ENCODE results near the gene TCTN1. TPM values are rescaled to one million over a fixed set of nuclear protein-coding genes. Genes with fewer than 3 reads are reported as not detected.

Gene TCTN1
- total and polyA plus RNA-seq, 2 donors (not counting 1 experiment from before 2014, with no cell fraction given): 49.1 to 69.8 TPM

DNA sequence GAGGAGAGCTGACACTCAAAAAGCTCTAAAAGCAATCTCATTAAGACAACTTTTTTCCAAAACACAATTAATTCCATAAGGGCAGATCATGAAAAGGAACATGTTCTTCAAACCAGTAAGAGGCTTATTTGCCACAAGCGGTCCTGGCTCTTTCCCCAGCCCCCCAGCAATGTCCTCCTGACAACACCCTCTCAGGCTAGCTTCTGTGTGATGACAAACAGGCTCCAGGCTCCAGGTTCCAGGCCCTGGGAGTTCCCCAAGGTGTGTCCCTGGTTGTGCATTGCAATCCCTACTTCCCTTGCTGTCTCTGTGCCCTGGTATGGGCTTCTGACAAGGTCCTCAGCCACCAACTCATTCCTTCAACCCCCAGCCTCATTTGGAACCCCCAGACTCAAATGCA lies 66.1 kb downstream of the TCTN1 start:
- CTCF ChIA-PET: interaction anchor here (1.0 to 1.5 kb wide), 3 partner anchors 21 to 60 kb away, joined by 3 to 5 read pairs (median 3); no protein-coding TSS in a partner anchor
- DNase-seq (no peak), ATAC-seq (ENCODE audit: low read depth) (no peak)
- H3K27ac Mint-ChIP-seq: peak overlapping the region; percentile 90
- Histone ChIP-seq H2AFZ (ENCODE audit: insufficient read depth, low read depth, low read length, poor library complexity, severe bottlenecking) (no peak overlapping the region), H3K36me3 (replicated peaks in 1 of 2; ENCODE audit: control extremely low read depth in 1 of 2, control insufficient read depth in 1 of 2, extremely low read depth in 1 of 2, insufficient read depth in 2 of 2, low read length in 1 of 2) (peaks cover 8 to 77% of the 10 kb centered on the region in 2 experiments), H4K20me1 (ENCODE audit: control insufficient read depth, insufficient read depth, low read length, poor library complexity, severe bottlenecking) (peaks cover 38% of the 10 kb centered on the region), H3K4me3 (ENCODE audit: control extremely low read depth in 1 of 5, extremely low read depth in 1 of 5, insufficient read depth in 1 of 5, low read depth in 2 of 5, low read length in 4 of 5) (peak overlapping the region in 3 of 5 experiments; percentile 8 to 36 (median 9)), H3K4me1 (ENCODE audit: control insufficient read depth in 2 of 2, insufficient read depth in 2 of 2, low read length in 2 of 2) (peaks cover 89 to 100% of the 10 kb centered on the region in 2 donors), H3K9me3 (ENCODE audit: control extremely low read depth in 1 of 3, control insufficient read depth in 2 of 3, insufficient read depth in 1 of 3, low read length in 2 of 3) (peaks cover 0 to 4% (median 0%) of the 10 kb centered on the region in 3 donors), H3K27ac (ENCODE audit: low read length in 2 of 2) (peak overlapping the region; percentile 28 to 82), H3K9ac (ENCODE audit: low read length) (peak overlapping the region; percentile 25), H3K4me2 (replicated peaks; ENCODE audit: low read depth, low read length, poor library complexity, severe bottlenecking) (peak overlapping the region; percentile 71), H3K27me3 (replicated peaks in 1 of 4; ENCODE audit: control extremely low read depth in 1 of 4, control insufficient read depth in 3 of 4, insufficient read depth in 4 of 4, low read length in 3 of 4) (no peaks in the 10 kb centered on the region), H3K79me2 (ENCODE audit: control insufficient read depth, insufficient read depth, low read length) (peaks cover 92% of the 10 kb centered on the region)
- TF ChIP-seq, protein P1, sequence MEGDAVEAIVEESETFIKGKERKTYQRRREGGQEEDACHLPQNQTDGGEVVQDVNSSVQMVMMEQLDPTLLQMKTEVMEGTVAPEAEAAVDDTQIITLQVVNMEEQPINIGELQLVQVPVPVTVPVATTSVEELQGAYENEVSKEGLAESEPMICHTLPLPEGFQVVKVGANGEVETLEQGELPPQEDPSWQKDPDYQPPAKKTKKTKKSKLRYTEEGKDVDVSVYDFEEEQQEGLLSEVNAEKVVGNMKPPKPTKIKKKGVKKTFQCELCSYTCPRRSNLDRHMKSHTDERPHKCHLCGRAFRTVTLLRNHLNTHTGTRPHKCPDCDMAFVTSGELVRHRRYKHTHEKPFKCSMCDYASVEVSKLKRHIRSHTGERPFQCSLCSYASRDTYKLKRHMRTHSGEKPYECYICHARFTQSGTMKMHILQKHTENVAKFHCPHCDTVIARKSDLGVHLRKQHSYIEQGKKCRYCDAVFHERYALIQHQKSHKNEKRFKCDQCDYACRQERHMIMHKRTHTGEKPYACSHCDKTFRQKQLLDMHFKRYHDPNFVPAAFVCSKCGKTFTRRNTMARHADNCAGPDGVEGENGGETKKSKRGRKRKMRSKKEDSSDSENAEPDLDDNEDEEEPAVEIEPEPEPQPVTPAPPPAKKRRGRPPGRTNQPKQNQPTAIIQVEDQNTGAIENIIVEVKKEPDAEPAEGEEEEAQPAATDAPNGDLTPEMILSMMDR (IDR thresholded peaks at IDR 0.05): no peak
- TF ChIP-seq EZH2 (IDR thresholded peaks at IDR 0.05; ENCODE audit: borderline replicate concordance, insufficient read depth, low read depth, low read length, poor library complexity, severe bottlenecking): no peak
- H3K4me3 Mint-ChIP-seq: peak overlapping the region; percentile 74
- H3K4me1 Mint-ChIP-seq: peaks cover 83% of the 10 kb centered on the region
- H3K27me3 Mint-ChIP-seq: no peaks in the 10 kb centered on the region
- WGBS (ENCODE audit: insufficient coverage): 80% methylated on average over 1 of the region's 1 CpG
- intact Hi-C loops (cut with micrococcal nuclease): no loop called here
- no peaks in the 10 kb centered on the region for H3K9me3 Mint-ChIP-seq (ENCODE audit: insufficient read depth)
- POLR2A ChIA-PET: interaction anchor here (0.7 to 3.5 kb wide), 2 partner anchors 12 to 150 kb away, joined by 3 to 12 read pairs; no protein-coding TSS in a partner anchor

DNA sequence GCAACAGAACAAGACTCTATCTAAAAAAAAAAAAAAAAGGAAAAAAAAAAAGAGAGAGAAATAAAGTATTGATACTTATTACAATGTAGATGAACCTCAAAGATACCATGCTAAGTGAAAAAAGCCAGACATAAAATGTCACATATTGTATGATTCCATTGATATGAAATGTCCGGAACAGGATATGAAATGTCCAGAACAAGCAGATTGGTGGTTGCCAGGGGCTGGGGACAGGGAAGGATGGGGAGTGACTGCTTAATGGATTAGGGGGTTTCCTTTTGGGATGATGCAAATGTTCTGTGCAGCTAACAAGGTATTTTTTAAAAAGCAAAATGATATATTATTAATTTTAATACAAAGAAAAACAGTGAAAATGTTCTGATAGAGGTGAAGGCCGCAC lies 70.0 kb downstream of the TCTN1 start:
- Mint-ChIP-seq H3K4me3 (peak overlapping the region; percentile 99), H3K27me3 (no peaks in the 10 kb centered on the region), H3K9me3 (ENCODE audit: insufficient read depth) (no peaks in the 10 kb centered on the region), H3K27ac (peak overlapping the region; percentile 84), H3K4me1 (peaks cover 78% of the 10 kb centered on the region)
- peaks cover 99% of the 10 kb centered on the region for H3K79me2 ChIP-seq (ENCODE audit: control insufficient read depth, insufficient read depth, low read length)
- H2AFZ ChIP-seq (ENCODE audit: insufficient read depth, low read depth, low read length, poor library complexity, severe bottlenecking): no peak overlapping the region
- peak overlapping the region in 3 of 5 experiments; percentile 72 to 92 (median 83) for H3K4me3 ChIP-seq (ENCODE audit: control extremely low read depth in 1 of 5, extremely low read depth in 1 of 5, insufficient read depth in 1 of 5, low read depth in 2 of 5, low read length in 4 of 5)
- no peak overlapping the region for H3K9ac ChIP-seq (ENCODE audit: low read length)
- H3K9me3 ChIP-seq (ENCODE audit: control extremely low read depth in 1 of 3, control insufficient read depth in 2 of 3, insufficient read depth in 1 of 3, low read length in 2 of 3): peaks cover 0 to 3% (median 0%) of the 10 kb centered on the region in 3 donors
- H3K27ac ChIP-seq (ENCODE audit: low read length in 2 of 2): peak overlapping the region in 1 of 2 donors; percentile 68
- CTCF ChIA-PET: interaction anchor here (1.0 to 1.2 kb wide), 2 partner anchors 68 to 234 kb away, joined by 3 read pairs; partner anchors contain the start of gene ARPC3
- POLR2A ChIA-PET: interaction anchor here (0.6 to 0.9 kb wide), 5 partner anchors 9 to 74 kb away, joined by 3 to 9 read pairs (median 4); no protein-coding TSS in a partner anchor
- peak overlapping the region; percentile 83 for H3K4me2 ChIP-seq (replicated peaks; ENCODE audit: low read depth, low read length, poor library complexity, severe bottlenecking)
- H3K27me3 ChIP-seq (replicated peaks in 1 of 4; ENCODE audit: control extremely low read depth in 1 of 4, control insufficient read depth in 3 of 4, insufficient read depth in 4 of 4, low read length in 3 of 4): no peaks in the 10 kb centered on the region
- H4K20me1 ChIP-seq (ENCODE audit: control insufficient read depth, insufficient read depth, low read length, poor library complexity, severe bottlenecking): peaks cover 76% of the 10 kb centered on the region
- TF ChIP-seq EZH2 (IDR thresholded peaks at IDR 0.05; ENCODE audit: borderline replicate concordance, insufficient read depth, low read depth, low read length, poor library complexity, severe bottlenecking): no peak
- TF ChIP-seq, protein P1 (IDR thresholded peaks at IDR 0.05): no peak
- 100% methylated on average over 1 of the region's 2 CpGs for WGBS (ENCODE audit: insufficient coverage)
- no peak for DNase-seq
- intact Hi-C loops (cut with micrococcal nuclease): no loop called here
- H3K36me3 ChIP-seq (replicated peaks in 1 of 2; ENCODE audit: control extremely low read depth in 1 of 2, control insufficient read depth in 1 of 2, extremely low read depth in 1 of 2, insufficient read depth in 2 of 2, low read length in 1 of 2): peaks cover 4 to 83% of the 10 kb centered on the region in 2 experiments
- no peak for ATAC-seq (ENCODE audit: low read depth)
- H3K4me1 ChIP-seq (ENCODE audit: control insufficient read depth in 2 of 2, insufficient read depth in 2 of 2, low read length in 2 of 2): peaks cover 60 to 78% of the 10 kb centered on the region in 2 donors
